ENCODE results near the gene IL3.
"Not testable (repeated sequence)": the region's sequence is repeated elsewhere in the genome, so short reads cannot be mapped to it uniquely, and the experiment has no call there.

The IL3 gene

GRCh38 chr5:132094393-132095076 is 34.1 kb downstream of the IL3 start:
- no peak for DNase-seq (ENCODE audit: low spot score)

DNA sequence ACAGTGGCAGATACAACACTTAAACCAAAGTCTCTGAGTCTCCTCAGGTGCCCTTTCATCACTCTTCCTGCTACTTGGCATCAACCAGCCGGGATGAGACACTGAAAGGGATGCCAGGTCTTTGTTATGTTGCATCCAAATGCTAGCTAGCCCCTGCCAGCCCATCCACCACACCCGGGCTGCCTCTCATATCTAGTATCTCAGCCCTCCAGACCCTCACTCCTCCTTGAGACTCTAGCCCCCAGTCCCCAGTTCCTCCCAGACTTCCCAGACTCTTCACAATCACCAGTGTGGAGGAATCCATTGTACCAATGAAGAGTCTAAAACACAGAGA is 34.6 kb downstream of the IL3 start:
- no peak for DNase-seq (ENCODE audit: low spot score)

DNA sequence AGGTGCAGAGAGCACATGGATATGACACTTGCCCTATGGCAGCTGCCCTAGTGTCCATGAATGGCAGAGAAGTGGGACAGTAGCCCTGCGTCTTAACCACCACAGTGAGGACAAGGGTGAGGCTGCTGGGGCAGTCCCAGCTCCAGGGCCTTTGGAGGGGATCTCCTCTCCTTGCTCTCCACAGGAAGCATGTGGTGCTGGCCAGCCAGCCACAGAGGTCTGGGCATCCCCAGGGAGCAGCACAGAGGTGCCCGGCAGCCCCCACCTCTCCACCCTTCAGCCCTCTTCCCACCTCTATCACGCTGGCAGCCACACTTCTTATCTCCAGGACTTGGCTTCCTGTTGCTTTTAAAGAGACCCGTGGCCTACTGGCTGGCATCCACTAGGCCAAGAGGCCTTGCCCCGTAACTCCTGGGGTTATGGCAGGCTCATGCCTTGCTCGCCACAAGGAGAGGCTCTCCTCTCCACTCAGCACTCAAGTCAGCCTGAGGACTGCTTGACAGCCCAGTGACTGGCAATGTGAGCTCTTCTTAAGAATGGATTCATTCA is 35.0 kb downstream of the IL3 start:
- no peak for DNase-seq (ENCODE audit: low spot score)

- DNase-seq (ENCODE audit: low spot score) = no peak
These were observed 36.4 kb downstream of the IL3 start for GRCh38 chr5:132096904-132097303.

DNA sequence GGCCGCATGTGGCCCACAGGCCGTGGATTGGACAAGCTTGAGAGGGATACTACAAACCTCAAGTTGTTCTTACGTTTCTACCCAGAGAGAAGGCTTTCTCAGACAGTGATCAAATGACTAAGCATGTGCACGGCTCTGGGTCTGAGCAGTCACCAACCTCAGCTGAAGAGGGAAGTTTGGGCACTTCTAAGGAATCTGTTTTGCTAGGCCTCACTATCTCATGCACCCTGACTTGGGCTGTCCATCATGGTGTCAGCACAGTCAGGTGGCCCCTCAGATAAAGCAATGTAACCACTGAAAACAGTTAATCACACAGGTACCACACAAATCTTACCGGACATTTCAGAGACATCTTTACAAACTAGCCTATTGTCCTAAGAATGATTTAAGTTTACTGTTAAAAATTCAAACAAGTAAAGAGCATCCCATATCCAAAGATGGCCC is 37.7 kb downstream of the IL3 start:
- no peak for DNase-seq (ENCODE audit: low spot score)

DNA sequence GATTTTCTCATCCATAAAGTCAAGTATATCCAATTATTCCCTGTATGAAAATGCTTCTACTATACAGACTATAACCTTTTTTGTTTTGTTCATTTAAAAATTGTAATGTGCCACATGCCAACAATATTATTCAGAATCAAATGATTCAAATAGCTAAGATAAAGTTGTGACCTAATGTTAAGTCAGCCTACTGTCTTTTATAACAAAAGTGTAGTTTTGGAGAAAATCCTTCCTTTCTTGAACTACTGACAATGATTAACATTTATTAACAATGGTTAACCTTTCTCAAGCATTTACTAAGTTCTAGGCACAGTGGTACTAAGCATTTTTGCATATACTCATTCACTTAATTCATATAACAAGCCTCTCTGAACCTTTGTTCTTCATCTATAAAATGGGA is 38.2 kb downstream of the IL3 start:
- no peak for DNase-seq (ENCODE audit: low spot score)

DNA sequence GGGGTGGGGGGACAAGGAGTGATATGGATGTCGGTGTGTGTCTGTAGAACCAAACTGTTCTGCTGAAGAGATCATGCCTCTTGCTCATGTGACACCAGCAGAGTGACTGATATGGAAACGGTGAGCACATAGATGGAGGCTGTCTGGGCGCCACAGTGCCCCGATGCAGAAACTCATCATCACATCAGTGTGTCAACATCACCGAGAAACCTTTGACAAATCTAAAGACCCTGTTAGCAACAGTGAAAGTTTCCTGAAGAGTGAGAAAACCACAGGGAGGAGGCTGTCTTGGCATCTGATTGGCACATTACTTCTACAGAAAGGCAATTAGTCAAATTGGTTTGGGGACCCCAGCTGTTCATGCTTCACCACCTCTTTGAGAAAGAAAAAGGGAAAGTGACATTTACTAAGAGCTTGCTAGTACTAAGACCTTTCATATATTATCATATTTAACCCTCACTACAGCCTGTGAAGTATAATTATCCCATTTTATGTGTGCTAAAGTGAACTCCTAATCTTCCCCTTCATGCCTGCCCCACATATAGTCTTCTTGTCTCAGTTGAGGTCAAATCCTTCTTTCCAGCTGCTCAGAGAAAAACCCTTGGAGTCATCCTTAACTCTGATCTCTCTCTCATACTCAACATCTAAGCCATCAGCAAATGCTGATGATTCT is 38.8 kb downstream of the IL3 start:
- no peak for DNase-seq (ENCODE audit: low spot score)

DNA sequence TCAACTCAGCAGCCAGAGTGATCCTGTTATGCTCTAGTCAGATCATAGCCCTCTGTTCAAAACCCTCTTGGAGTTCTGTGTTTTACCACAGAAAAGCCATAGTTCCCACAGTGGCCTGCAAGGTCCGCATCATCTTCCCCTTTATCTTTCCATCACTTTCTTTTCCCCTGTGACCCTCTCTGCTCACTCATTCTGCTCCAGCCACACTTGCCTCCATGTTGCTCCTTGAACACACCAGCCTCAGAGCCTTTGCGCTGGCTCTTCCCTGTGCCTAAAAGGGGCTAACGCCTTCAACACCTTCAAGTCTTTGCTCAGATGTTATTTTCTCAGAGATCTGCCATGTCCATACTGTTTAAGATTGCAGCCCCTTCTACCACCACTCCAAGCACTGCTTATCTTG is 39.5 kb downstream of the IL3 start:
- no peak for DNase-seq (ENCODE audit: low spot score)

- no peak for DNase-seq (ENCODE audit: low spot score)
These were observed 40.3 kb downstream of the IL3 start for GRCh38 chr5:132100672-132101261.

GRCh38 chr5:132101385-132101880 is 41.0 kb downstream of the IL3 start:
- no peak for DNase-seq (ENCODE audit: low spot score)

DNA sequence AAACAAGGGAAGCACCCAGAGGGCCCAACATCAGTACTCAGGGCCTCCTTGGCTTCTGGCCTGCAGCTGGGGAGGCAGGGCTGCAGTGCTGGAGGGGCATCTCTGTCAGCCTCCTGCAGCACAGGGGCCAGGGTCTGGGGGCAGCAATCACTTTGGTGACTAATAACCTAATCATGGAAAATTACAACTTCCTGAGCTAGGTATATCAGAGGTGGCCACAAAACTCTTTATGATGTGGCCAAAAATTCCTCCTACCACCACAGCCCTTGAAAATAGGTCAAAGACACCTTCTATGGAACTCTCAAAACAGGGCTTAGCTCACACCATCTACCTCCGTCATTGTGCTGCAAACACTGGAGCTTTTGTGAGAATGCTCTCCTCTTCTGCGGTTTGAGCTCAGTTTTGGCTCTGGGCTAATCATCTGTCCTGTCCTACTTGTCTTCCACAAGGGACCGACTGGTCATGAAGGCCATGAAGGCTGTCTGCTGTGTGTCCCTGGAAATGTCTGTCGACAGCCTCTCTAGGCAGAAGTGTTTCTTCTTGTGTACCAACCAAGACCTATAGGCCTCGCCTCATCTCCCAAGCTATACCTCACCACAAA is 41.7 kb downstream of the IL3 start:
- DNase-seq (ENCODE audit: low spot score) = no peak

DNA sequence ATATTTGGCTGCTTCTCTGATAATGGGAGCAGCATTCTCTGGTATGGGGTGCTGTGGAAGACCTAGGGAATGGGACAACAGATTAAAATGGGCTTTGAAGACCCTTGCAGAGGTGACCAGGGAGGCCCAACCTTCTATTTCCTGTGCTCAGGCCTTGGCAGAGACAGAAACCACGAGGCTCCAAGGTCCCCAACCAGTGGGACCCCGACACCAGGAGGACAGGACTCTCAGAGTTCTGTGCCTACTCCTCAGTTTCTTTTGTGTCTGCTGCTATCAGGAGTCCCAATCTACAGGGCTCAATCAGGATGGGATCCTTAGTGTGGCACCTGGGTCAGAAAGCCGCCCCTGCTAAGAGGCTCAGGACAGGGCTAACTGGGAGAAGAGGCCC is 42.5 kb downstream of the IL3 start:
- DNase-seq (ENCODE audit: low spot score) = no peak

DNA sequence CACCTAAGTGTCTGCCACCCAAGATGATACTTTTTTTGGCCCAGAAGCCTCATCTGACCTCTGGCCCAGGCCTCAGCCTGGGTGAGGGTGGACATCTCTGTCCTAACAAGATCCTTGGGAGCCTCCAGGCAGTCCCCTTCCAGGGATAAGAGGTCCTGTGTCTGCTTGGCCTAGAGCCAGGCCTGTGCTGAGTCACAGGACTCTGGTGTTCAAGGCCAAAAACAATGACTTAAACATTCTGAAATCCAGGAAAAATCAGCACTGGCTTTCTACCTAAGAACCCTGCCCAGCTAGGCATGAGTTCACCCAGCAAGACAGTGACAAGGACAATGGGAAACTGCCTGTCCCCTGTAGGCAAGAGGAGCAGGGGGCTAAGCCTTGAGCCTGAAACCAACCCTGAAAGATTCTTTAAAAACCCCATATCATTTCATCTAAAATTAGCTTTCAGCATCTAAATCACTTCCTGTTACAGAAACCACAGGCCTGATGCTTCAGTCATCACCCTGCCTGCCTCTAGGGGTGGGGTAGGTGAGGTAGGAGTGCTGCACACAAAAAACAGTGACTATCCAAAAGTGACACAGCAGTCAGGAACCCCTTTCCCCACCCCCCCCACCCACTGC is 43.0 kb downstream of the IL3 start:
- DNase-seq (ENCODE audit: low spot score) = no peak

DNA sequence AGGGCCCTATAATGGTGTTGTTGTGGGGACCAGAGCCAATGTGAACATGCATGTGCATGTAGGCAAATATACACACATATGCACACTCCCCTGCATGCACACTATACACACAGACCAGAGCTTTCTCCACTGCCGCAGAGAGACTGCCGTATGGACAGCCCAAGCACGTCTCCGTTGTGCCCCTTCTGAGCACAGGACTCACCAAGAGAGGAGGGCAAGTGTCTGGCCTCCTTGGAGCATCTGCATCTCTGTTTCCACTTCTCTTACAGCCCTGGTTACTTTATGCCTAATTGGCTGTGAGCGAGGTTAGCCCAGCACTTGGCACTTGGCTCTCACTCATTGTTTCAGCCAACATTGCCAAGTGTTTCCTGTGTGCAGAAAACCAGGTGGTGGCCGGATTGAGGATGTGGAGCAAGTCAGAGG is 43.5 kb downstream of the IL3 start:
- DNase-seq (ENCODE audit: low spot score) = no peak

DNA sequence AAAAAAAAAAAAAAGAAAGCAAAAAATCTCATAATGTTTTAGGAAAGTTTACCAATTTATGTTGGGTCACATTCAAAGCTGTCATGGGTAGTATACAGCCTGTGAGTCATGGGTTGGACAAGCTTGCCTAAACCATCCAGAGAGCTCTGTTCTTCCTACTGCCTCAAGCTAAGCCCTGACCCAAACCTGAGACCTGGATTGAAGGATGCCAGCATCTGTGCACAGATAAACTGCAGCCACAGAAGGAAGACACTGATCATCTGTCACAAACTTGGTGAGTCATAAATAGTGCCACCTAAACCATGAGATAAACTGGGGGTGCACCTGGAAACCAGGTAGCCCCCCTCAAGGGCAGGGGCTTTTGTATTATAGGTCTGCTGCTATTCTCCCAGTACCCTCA is 44.1 kb downstream of the IL3 start:
- DNase-seq (ENCODE audit: low spot score) = no peak

GRCh38 chr5:132105688-132106087 is 45.2 kb downstream of the IL3 start:
- no peak for DNase-seq (ENCODE audit: low spot score)

- DNase-seq (ENCODE audit: low spot score) = not testable (repeated sequence)
These were observed 48.0 kb downstream of the IL3 start for GRCh38 chr5:132108495-132108894.

DNA sequence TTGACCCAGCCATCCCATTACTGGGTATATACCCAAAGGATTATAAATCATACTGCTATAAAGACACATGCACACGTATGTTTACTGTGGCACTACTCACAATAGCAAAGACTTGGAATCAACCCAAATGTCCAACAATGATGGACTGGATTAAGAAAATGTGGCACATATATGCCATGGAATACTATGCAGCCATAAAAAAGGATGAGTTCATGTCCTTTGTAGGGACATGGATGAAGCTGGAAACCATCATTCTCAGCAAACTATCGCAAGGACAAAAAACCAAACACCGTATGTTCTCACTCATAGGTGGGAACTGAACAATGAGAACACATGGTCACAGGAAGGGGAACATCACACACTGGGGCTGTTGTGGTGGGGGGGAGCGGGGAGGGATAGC is 48.5 kb downstream of the IL3 start:
- DNase-seq (ENCODE audit: low spot score) = not testable (repeated sequence)

- no peak for DNase-seq (ENCODE audit: low spot score)
These were observed 49.1 kb downstream of the IL3 start for GRCh38 chr5:132109494-132110053.

- no peak for DNase-seq (ENCODE audit: low spot score)
These were observed 49.7 kb downstream of the IL3 start for GRCh38 chr5:132110195-132110594.

DNA sequence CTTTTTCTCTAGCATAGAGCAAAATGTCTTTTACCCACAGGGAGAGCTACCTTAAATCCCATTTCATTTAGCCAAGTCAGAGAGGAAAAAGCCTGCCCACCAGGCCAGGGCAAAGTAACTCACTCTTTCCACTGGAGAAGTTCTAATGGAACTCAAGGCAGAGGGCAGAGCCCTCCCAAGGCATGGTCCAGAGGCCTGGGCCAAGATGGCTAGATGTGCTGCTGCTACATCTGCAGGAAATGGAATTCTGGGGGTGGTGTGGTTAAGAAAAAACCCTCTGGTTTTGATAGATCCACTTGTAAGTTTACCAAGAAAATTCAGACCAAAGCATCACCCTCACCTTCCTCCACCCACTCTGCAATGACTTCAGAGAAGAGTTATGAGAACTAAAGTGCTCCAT is 50.5 kb downstream of the IL3 start:
- DNase-seq (ENCODE audit: low spot score) = no peak

GRCh38 chr5:132112111-132112510 is 51.7 kb downstream of the IL3 start:
- no peak for DNase-seq (ENCODE audit: low spot score)

Data from hematopoietic multipotent progenitor cell treated with erythropoietin and hydrocortisone succinate and interleukin-3 and kit ligand, for 17 days (in vitro differentiated cells).